Measurements from ENCODE around the gene ESR2.

The ESR2 gene

GRCh38 chr14:64225151-64225757 is 68.9 kb downstream of the ESR2 start:
- no peak for TF ChIP-seq CTCF (IDR thresholded peaks at IDR 0.05; ENCODE audit: low read depth, low read length)

GRCh38 chr14:64221391-64222003 is 72.7 kb downstream of the ESR2 start:
- no peak overlapping the region for H3K4me3 ChIP-seq (ENCODE audit: low read depth, low read length)
- no peak for TF ChIP-seq CTCF (IDR thresholded peaks at IDR 0.05; ENCODE audit: low read depth, low read length)

More at GRCh38 chr14:64225151-64225757, 68.9 kb downstream of the ESR2 start:
- no peak overlapping the region for H3K4me3 ChIP-seq (ENCODE audit: low read depth, low read length)

- TF ChIP-seq CTCF (IDR thresholded peaks at IDR 0.05; ENCODE audit: low read depth, low read length): no peak
- no peak overlapping the region for H3K4me3 ChIP-seq (ENCODE audit: low read depth, low read length)
Measured at GRCh38 chr14:64220466-64220865, 73.7 kb downstream of the ESR2 start.

GRCh38 chr14:64220056-64220455 is 74.1 kb downstream of the ESR2 start:
- no peak overlapping the region for H3K4me3 ChIP-seq (ENCODE audit: low read depth, low read length)
- no peak for TF ChIP-seq CTCF (IDR thresholded peaks at IDR 0.05; ENCODE audit: low read depth, low read length)

GRCh38 chr14:64218344-64219240 is 75.6 kb downstream of the ESR2 start:
- TF ChIP-seq CTCF (IDR thresholded peaks at IDR 0.05; ENCODE audit: low read depth, low read length): no peak
- no peak overlapping the region for H3K4me3 ChIP-seq (ENCODE audit: low read depth, low read length)

GRCh38 chr14:64217834-64218233 is 76.3 kb downstream of the ESR2 start:
- no peak for TF ChIP-seq CTCF (IDR thresholded peaks at IDR 0.05; ENCODE audit: low read depth, low read length)
- H3K4me3 ChIP-seq (ENCODE audit: low read depth, low read length): no peak overlapping the region

- H3K4me3 ChIP-seq (ENCODE audit: low read depth, low read length): no peak overlapping the region
- no peak for TF ChIP-seq CTCF (IDR thresholded peaks at IDR 0.05; ENCODE audit: low read depth, low read length)
Measured at GRCh38 chr14:64217308-64217707, 76.9 kb downstream of the ESR2 start.

All from WI38 (cell line).